Stimulated activated CD8-positive, alpha-beta memory T cell treated with anti-CD3 and anti-CD28 coated beads, Interleukin-7, amount 100 ng/mL, for 24 hours (primary cell): ENCODE data around the gene IFIT2.
"Not testable (repeated sequence)": the region's sequence is repeated elsewhere in the genome, so short reads cannot be mapped to it uniquely, and the experiment has no call there.

Experiments
- DNase-seq: peaks from one replicate; pipeline ENCODE4 v3.0.0-alpha.2; 2020; ENCODE audit warnings: low read depth

IFIT2 gene

GRCh38 chr10:89280508-89280907 is 21.3 kb upstream of the IFIT2 start:
- DNase-seq = no peak

GRCh38 chr10:89281606-89282395 is 20.0 kb upstream of the IFIT2 start:
- no peak for DNase-seq

- DNase-seq = no peak
Observed at GRCh38 chr10:89283025-89283935, 18.6 kb upstream of the IFIT2 start.

GRCh38 chr10:89283936-89284475 is 17.8 kb upstream of the IFIT2 start:
- DNase-seq = no peak

- DNase-seq = not testable (repeated sequence)
Observed at GRCh38 chr10:89284711-89285110, 17.1 kb upstream of the IFIT2 start.

- DNase-seq = not testable (repeated sequence)
Observed at GRCh38 chr10:89285303-89285702, 16.5 kb upstream of the IFIT2 start.

- DNase-seq = no peak
Observed at GRCh38 chr10:89294721-89295239, 7.1 kb upstream of the IFIT2 start.

GRCh38 chr10:89295597-89295996 is 6.2 kb upstream of the IFIT2 start:
- no peak for DNase-seq

GRCh38 chr10:89296220-89296648 is 5.6 kb upstream of the IFIT2 start:
- DNase-seq = no peak

- no peak for DNase-seq
Observed at GRCh38 chr10:89297356-89297755, 4.5 kb upstream of the IFIT2 start.

GRCh38 chr10:89297791-89298190 is 4.1 kb upstream of the IFIT2 start:
- DNase-seq = no peak

- no peak for DNase-seq
Observed at GRCh38 chr10:89299031-89299430, 2.8 kb upstream of the IFIT2 start.

GRCh38 chr10:89301232-89301631 is 614 bp upstream of the IFIT2 start:
- DNase-seq = no peak

GRCh38 chr10:89302625-89303024 is 779 bp downstream of the IFIT2 start:
- DNase-seq = no peak

- DNase-seq = no peak
Observed at GRCh38 chr10:89303161-89303560, 1.3 kb downstream of the IFIT2 start.

- no peak for DNase-seq
Observed at GRCh38 chr10:89304026-89304425, 2.2 kb downstream of the IFIT2 start.

- no peak for DNase-seq
Observed at GRCh38 chr10:89304446-89304845, 2.6 kb downstream of the IFIT2 start.

GRCh38 chr10:89304925-89305324 is 3.1 kb downstream of the IFIT2 start:
- no peak for DNase-seq

GRCh38 chr10:89305766-89306433 is 4.1 kb downstream of the IFIT2 start:
- DNase-seq = no peak

GRCh38 chr10:89306434-89307268 is 4.8 kb downstream of the IFIT2 start:
- DNase-seq = no peak

GRCh38 chr10:89307269-89307577 is 5.4 kb downstream of the IFIT2 start:
- no peak for DNase-seq
